SK-N-SH (cell line): Measurements from ENCODE around the gene BTLA. TPM values are rescaled to one million over a fixed set of nuclear protein-coding genes. Genes with fewer than 3 reads are reported as not detected.

Experiments used
- CTCF ChIA-PET: fragments of 300-600, 350-600 bp; formaldehyde crosslinking; extraction: SDS; loops from one replicate; lab custom pipeline; 2021; lab: Yijun Ruan, JAX
- POLR2A ChIA-PET: fragments of 350-600 bp; sonication (Branson Sonifier 250); formaldehyde crosslinking; extraction: SDS; loops from one replicate; lab custom pipeline; 2020; ENCODE audit warnings: antibody characterized with exemption, inconsistent platforms; lab: Yijun Ruan, JAX
- DNase-seq: peaks from one replicate; pipeline ENCODE4 v3.0.0; 2012
- H2AFZ ChIP-seq: fragments of 200-600 bp; sonication (generic); 2 replicates; pipeline ENCODE4 v1.8.1; 2016; ENCODE audit warnings: antibody characterized with exemption, mild to moderate bottlenecking, low read depth
- H3F3A ChIP-seq: fragments of 200-600 bp; sonication (generic); replicated peaks from 2 replicates; pipeline ENCODE3; 2016; ENCODE audit warnings: antibody characterized with exemption, mild to moderate bottlenecking; ENCODE audit not compliant: insufficient read depth
- H3K27ac ChIP-seq, 2 experiments: fragments of 200-500 bp in 1 of 2; fragments of 200-600 bp in 1 of 2; sonication (Bioruptor generic) in 1 of 2; sonication (generic), shearing (Covaris generic) in 1 of 2; 2 replicates each; pipeline versions ENCODE4 v1.5.1 to v1.6.1; 2014 to 2016; ENCODE audit warnings: low read depth in 2 of 2, inconsistent platforms in 1 of 2, low read length in 1 of 2, mild to moderate bottlenecking in 1 of 2, mixed read lengths in 1 of 2
- H3K27me3 ChIP-seq: fragments of 200-600 bp; sonication (generic), shearing (Covaris generic); 2 replicates; pipeline ENCODE4 v1.6.1; 2016; ENCODE audit warnings: mixed run types; ENCODE audit not compliant: insufficient read depth
- H3K36me3 ChIP-seq, 2 experiments: fragments of 200-500 bp in 1 of 2; fragments of 200-600 bp in 1 of 2; sonication (Bioruptor generic) in 1 of 2; sonication (generic) in 1 of 2; replicated peaks in 1 of 2; 2 replicates each; pipeline versions ENCODE3 to v1.5.1; 2014 to 2016; ENCODE audit warnings: low read length in 1 of 2, mild to moderate bottlenecking in 1 of 2; ENCODE audit not compliant: insufficient read depth in 2 of 2, control insufficient read depth in 1 of 2
- H3K4me1 ChIP-seq, 2 experiments: fragments of 200-500 bp in 1 of 2; fragments of 200-600 bp in 1 of 2; sonication (Bioruptor generic) in 1 of 2; sonication (generic), shearing (Covaris generic) in 1 of 2; 2 replicates each; pipeline versions ENCODE4 v1.5.1 to v1.6.1; 2014 to 2016; ENCODE audit warnings: low read depth in 1 of 2, low read length in 1 of 2, mixed run types in 1 of 2; ENCODE audit not compliant: insufficient read depth in 2 of 2, control insufficient read depth in 1 of 2
- H3K4me2 ChIP-seq: fragments of 200-600 bp; sonication (generic), shearing (Covaris generic); 2 replicates; pipeline ENCODE4 v1.6.1; 2017; ENCODE audit warnings: mixed run types
- H3K4me3 ChIP-seq, 2 experiments: fragments of 200-500 bp in 1 of 2; fragments of 200-600 bp in 1 of 2; sonication (Bioruptor generic) in 1 of 2; sonication (generic), shearing (Covaris generic) in 1 of 2; 2 replicates each; pipeline versions ENCODE4 v1.5.1 to v1.8.1; 2014 to 2016; ENCODE audit warnings: low read depth in 2 of 2, inconsistent platforms in 1 of 2, low read length in 1 of 2, mild to moderate bottlenecking in 1 of 2, mixed read lengths in 1 of 2, moderate library complexity in 1 of 2
- H3K79me2 ChIP-seq: fragments of 200-600 bp; sonication (generic); 2 replicates; pipeline ENCODE4 v1.8.1; 2017; ENCODE audit warnings: mild to moderate bottlenecking; ENCODE audit not compliant: insufficient read depth
- H3K9ac ChIP-seq: fragments of 200-600 bp; sonication (generic); 2 replicates; pipeline ENCODE4 v1.6.1; 2017; ENCODE audit warnings: mixed run types
- H3K9me2 ChIP-seq: fragments of 200-600 bp; sonication (generic); 2 replicates; pipeline ENCODE4 v1.6.1; 2017; ENCODE audit warnings: mixed run types
- H3K9me3 ChIP-seq: fragments of 200-600 bp; sonication (generic); 2 replicates; pipeline ENCODE4 v1.6.1; 2017; ENCODE audit warnings: mixed run types, mild to moderate bottlenecking, moderate library complexity
- H4K20me1 ChIP-seq: fragments of 200-600 bp; sonication (generic); 2 replicates; pipeline ENCODE4 v1.6.1; 2017; ENCODE audit warnings: mild to moderate bottlenecking, mixed run types; ENCODE audit not compliant: insufficient read depth
- ELF1 ChIP-seq: IDR thresholded peaks from 2 replicates; pipeline ENCODE4 v1.4.0; 2012
- FOXJ3 ChIP-seq: sonication (generic); formaldehyde crosslinking; IDR thresholded peaks from 2 replicates; pipeline ENCODE4 v1.5.1; 2020; ENCODE audit warnings: mild to moderate bottlenecking, missing genetic modification reagents
- MXI1 ChIP-seq: IDR thresholded peaks from 2 replicates; pipeline ENCODE4 v1.6.1; 2012; ENCODE audit warnings: mild to moderate bottlenecking, low read depth, low read length, improper control_type of control experiment
- PBX3 ChIP-seq: IDR thresholded peaks from 2 replicates; pipeline ENCODE4; 2012
- RCOR1 ChIP-seq: fragments of 150-350 bp; IDR thresholded peaks from 2 replicates; pipeline ENCODE4 v1.6.1; 2017; ENCODE audit warnings: antibody characterized with exemption, low read length
- REST ChIP-seq: IDR thresholded peaks from 2 replicates; pipeline ENCODE4 v1.6.1; 2012; ENCODE audit warnings: mild to moderate bottlenecking, low read depth, low read length, moderate library complexity
- RFX5 ChIP-seq: IDR thresholded peaks from 2 replicates; pipeline ENCODE4 v1.6.1; 2012; ENCODE audit warnings: mild to moderate bottlenecking, improper control_type of control experiment, low read length
- SMC3 ChIP-seq: IDR thresholded peaks from 2 replicates; pipeline ENCODE4 v1.6.1; 2012; ENCODE audit warnings: low read depth, low read length, improper control_type of control experiment
- TCF12 ChIP-seq: IDR thresholded peaks from 2 replicates; pipeline ENCODE4 v1.4.0; 2012
- USF1 ChIP-seq: IDR thresholded peaks from 2 replicates; pipeline ENCODE4 v1.4.0; 2012; ENCODE audit warnings: low read depth, borderline replicate concordance
- USF2 ChIP-seq: fragments of 150-350 bp; IDR thresholded peaks from 2 replicates; pipeline ENCODE4 v1.6.1; 2017; ENCODE audit warnings: antibody characterized with exemption, low read length, low read depth, borderline replicate concordance
- ZBTB33 ChIP-seq: IDR thresholded peaks from 2 replicates; pipeline ENCODE4 v1.4.0; 2012; ENCODE audit warnings: low read depth, borderline replicate concordance
- WGBS: methylation state at CpG from one replicate; pipeline ENCODE4 v1.1.6; 2017; ENCODE audit warnings: low lambda C conversion rate; 5-methylcytosine and 5-hydroxymethylcytosine counted together
- polyA plus RNA-seq, 3 experiments: library from polyadenylated mRNA; depleted of rRNA; stranded (reverse); fragments of >200 nt; gene quantifications; 2 replicates each; pipeline ENCODE4 v1.2.3, GENCODE V29; 2012
- TF ChIP-seq, protein P1 (sequence below): fragments of 200-600 bp; sonication (generic); IDR thresholded peaks from 2 replicates; pipeline ENCODE4 v1.6.1; 2017; ENCODE audit warnings: antibody characterized with exemption, mild to moderate bottlenecking, moderate library complexity
- TF ChIP-seq, protein P2 (sequence below): IDR thresholded peaks from 2 replicates; pipeline ENCODE4 v1.4.0; 2012; ENCODE audit warnings: low read depth

The BTLA gene
- polyA plus RNA-seq, 1 of the 3 experiments (the other 2 are of a cell fraction): not detected

- Histone ChIP-seq H3K36me3 (no peaks in the 10 kb centered on the region), H3F3A (no peaks in the 10 kb centered on the region), H3K4me2 (no peak overlapping the region), H3K9me2 (no peaks in the 10 kb centered on the region), H2AFZ (no peak overlapping the region), H3K4me3 (no peak overlapping the region), H3K27me3 (no peaks in the 10 kb centered on the region), H3K9me3 (no peaks in the 10 kb centered on the region), H3K4me1 (no peaks in the 10 kb centered on the region), H3K27ac (no peak overlapping the region), H3K9ac (no peak overlapping the region), H3K79me2 (no peaks in the 10 kb centered on the region; the same call in 1 of the 2 replicates), H4K20me1 (no peaks in the 10 kb centered on the region)
- 4% methylated on average over 2 of the region's 2 CpGs for WGBS
- TF ChIP-seq, protein P1, sequence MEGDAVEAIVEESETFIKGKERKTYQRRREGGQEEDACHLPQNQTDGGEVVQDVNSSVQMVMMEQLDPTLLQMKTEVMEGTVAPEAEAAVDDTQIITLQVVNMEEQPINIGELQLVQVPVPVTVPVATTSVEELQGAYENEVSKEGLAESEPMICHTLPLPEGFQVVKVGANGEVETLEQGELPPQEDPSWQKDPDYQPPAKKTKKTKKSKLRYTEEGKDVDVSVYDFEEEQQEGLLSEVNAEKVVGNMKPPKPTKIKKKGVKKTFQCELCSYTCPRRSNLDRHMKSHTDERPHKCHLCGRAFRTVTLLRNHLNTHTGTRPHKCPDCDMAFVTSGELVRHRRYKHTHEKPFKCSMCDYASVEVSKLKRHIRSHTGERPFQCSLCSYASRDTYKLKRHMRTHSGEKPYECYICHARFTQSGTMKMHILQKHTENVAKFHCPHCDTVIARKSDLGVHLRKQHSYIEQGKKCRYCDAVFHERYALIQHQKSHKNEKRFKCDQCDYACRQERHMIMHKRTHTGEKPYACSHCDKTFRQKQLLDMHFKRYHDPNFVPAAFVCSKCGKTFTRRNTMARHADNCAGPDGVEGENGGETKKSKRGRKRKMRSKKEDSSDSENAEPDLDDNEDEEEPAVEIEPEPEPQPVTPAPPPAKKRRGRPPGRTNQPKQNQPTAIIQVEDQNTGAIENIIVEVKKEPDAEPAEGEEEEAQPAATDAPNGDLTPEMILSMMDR: no peak
- TF ChIP-seq RFX5 (no peak), REST (no peak), FOXJ3 (CRISPR knock-in tag) (no peak), ELF1 (no peak)
- TF ChIP-seq, protein P2, sequence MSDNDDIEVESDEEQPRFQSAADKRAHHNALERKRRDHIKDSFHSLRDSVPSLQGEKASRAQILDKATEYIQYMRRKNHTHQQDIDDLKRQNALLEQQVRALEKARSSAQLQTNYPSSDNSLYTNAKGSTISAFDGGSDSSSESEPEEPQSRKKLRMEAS: no peak
- ChIA-PET POLR2A (no interaction called here), CTCF (no interaction called here)
- no peak for DNase-seq
Measured at GRCh38 chr3:112460519-112461195, 38.6 kb downstream of the BTLA start.

DNA sequence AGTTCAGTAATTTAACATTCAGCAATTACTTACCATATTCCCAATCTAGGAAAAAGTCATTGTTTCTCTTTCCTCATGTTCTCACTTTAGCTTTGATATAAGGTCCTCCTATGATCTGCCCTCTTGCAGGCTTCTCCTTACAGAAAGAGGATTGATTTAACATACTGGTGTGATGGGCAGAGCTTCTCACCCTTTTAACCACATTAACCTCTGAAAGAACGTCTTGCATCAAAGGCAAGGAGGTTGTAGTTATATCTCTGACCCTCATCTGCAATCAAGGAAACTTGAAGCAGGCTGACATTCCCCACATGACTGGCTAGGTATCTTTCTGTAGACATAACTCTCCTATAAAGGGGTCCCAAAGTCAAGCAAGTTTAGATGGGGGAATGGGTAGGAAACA is 39.5 kb downstream of the BTLA start:
- H3F3A ChIP-seq: no peaks in the 10 kb centered on the region
- H2AFZ ChIP-seq: no peak overlapping the region
- no peaks in the 10 kb centered on the region for H3K27me3 ChIP-seq
- CTCF ChIA-PET: no interaction called here
- H3K79me2 ChIP-seq: no peaks in the 10 kb centered on the region; the same call in 1 of the 2 replicates
- H3K4me2 ChIP-seq: no peak overlapping the region
- 8% methylated on average over 1 of the region's 1 CpG for WGBS
- H3K9me3 ChIP-seq: no peaks in the 10 kb centered on the region
- H3K9me2 ChIP-seq: no peaks in the 10 kb centered on the region
- H3K36me3 ChIP-seq: no peaks in the 10 kb centered on the region
- no peaks in the 10 kb centered on the region for H4K20me1 ChIP-seq
- TF ChIP-seq RCOR1 (no peak), TCF12 (no peak), ZBTB33 (no peak), SMC3 (no peak), PBX3 (no peak), USF2 (no peak), MXI1 (no peak), USF1 (no peak), ELF1 (no peak)
- TF ChIP-seq, protein P2: no peak
- DNase-seq: no peak
- H3K4me3 ChIP-seq: no peak overlapping the region
- H3K4me1 ChIP-seq: no peaks in the 10 kb centered on the region
- no peak overlapping the region for H3K9ac ChIP-seq
- POLR2A ChIA-PET: no interaction called here
- no peak overlapping the region for H3K27ac ChIP-seq
